IMR-90 (cell line): ENCODE data around the gene SPNS2. TPM values are rescaled to one million over a fixed set of nuclear protein-coding genes. Genes with fewer than 3 reads are reported as not detected.

Source experiments
- ATAC-seq: fragments of 200-7000 bp; cut with Tn5 transposase; 2 replicates; pipeline ENCODE4 v1.9.1; 2020; ENCODE audit warnings: low read depth, mild to moderate bottlenecking, moderate library complexity
- BruUV-seq: library from RNA; stranded (reverse); fragments of 400-500 nt; replicated peaks from 2 replicates; lab custom pipeline; 2021; lab: Mats Ljungman, UMichigan
- CTCF ChIA-PET: fragments of 300-600 bp; formaldehyde crosslinking; extraction: SDS; loops from one replicate; lab custom pipeline; 2021; ENCODE audit warnings: antibody characterized with exemption; lab: Yijun Ruan, JAX
- POLR2A ChIA-PET: fragments of 300-600 bp; sonication (Branson Sonifier 250); formaldehyde crosslinking; loops from one replicate; lab custom pipeline; 2022; ENCODE audit warnings: antibody characterized with exemption; ENCODE audit not compliant: unreplicated experiment; lab: Charles Lee
- DNase-seq: peaks from one replicate; pipeline ENCODE4 v3.0.0; 2013
- H2AFZ ChIP-seq: replicated peaks from 2 replicates; pipeline ENCODE3; 2013; ENCODE audit warnings: low read length, mild to moderate bottlenecking; ENCODE audit not compliant: poor library complexity
- H2AK5ac ChIP-seq: 2 replicates; pipeline ENCODE4 v1.6.1; 2013; ENCODE audit warnings: low read depth, low read length, inconsistent platforms
- H2AK9ac ChIP-seq: replicated peaks from 2 replicates; pipeline ENCODE3; 2013; ENCODE audit warnings: mild to moderate bottlenecking, low read depth, low read length, moderate library complexity; ENCODE audit not compliant: poor library complexity
- H2BK120ac ChIP-seq: 2 replicates; pipeline ENCODE4 v1.6.1; 2013; ENCODE audit warnings: low read depth, low read length, inconsistent platforms
- H2BK15ac ChIP-seq: 3 replicates; pipeline ENCODE4 v1.6.1; 2013; ENCODE audit warnings: low read depth, low read length, inconsistent platforms
- H2BK20ac ChIP-seq: 2 replicates; pipeline ENCODE4 v1.6.1; 2013; ENCODE audit warnings: low read depth, mild to moderate bottlenecking, inconsistent platforms, low read length, moderate library complexity
- H2BK5ac ChIP-seq: 2 replicates; pipeline ENCODE4 v1.6.1; 2013; ENCODE audit warnings: mild to moderate bottlenecking, low read depth, low read length, inconsistent platforms; ENCODE audit not compliant: poor library complexity, severe bottlenecking
- H3K14ac ChIP-seq: replicated peaks from 2 replicates; pipeline ENCODE4 v1.6.1; 2013; ENCODE audit warnings: low read depth, low read length, inconsistent platforms
- H3K18ac ChIP-seq: 2 replicates; pipeline ENCODE4 v1.6.1; 2013; ENCODE audit warnings: low read depth, low read length, control low read depth
- H3K23ac ChIP-seq: 2 replicates; pipeline ENCODE4 v1.6.1; 2013; ENCODE audit warnings: low read depth, low read length, inconsistent platforms
- H3K27ac ChIP-seq: 2 replicates; pipeline ENCODE4 v1.5.1; 2013; ENCODE audit warnings: mild to moderate bottlenecking, control low read depth, low read length; ENCODE audit not compliant: insufficient read depth
- H3K27me3 ChIP-seq: 2 replicates; pipeline ENCODE4 v1.6.1; 2013; ENCODE audit warnings: low read length; ENCODE audit not compliant: control insufficient read depth, insufficient read depth
- H3K36me3 ChIP-seq: 2 replicates; pipeline ENCODE4 v1.6.1; 2013; ENCODE audit warnings: low read length, mixed read lengths; ENCODE audit not compliant: control insufficient read depth, insufficient read depth
- H3K4ac ChIP-seq: 2 replicates; pipeline ENCODE4 v1.6.1; 2013; ENCODE audit warnings: low read depth, low read length, inconsistent platforms
- H3K4me1 ChIP-seq: 2 replicates; pipeline ENCODE4 v1.6.1; 2013; ENCODE audit warnings: low read length, mixed read lengths; ENCODE audit not compliant: control insufficient read depth, insufficient read depth
- H3K4me2 ChIP-seq: 2 replicates; pipeline ENCODE4 v1.6.1; 2013; ENCODE audit warnings: low read depth, mild to moderate bottlenecking, control low read depth, low read length, moderate library complexity
- H3K4me3 ChIP-seq: 2 replicates; pipeline ENCODE4 v1.5.1; 2013; ENCODE audit warnings: low read depth, mild to moderate bottlenecking, control low read depth, low read length, moderate library complexity; ENCODE audit not compliant: insufficient read depth
- H3K56ac ChIP-seq: 2 replicates; pipeline ENCODE4 v1.6.1; 2013; ENCODE audit warnings: low read length, inconsistent platforms; ENCODE audit not compliant: insufficient read depth; ENCODE audit errors: extremely low read depth
- H3K79me1 ChIP-seq, 2 experiments: 2 replicates each; pipeline ENCODE4 v1.6.1; 2013; ENCODE audit warnings: low read length in 2 of 2, inconsistent platforms in 1 of 2, low read depth in 1 of 2
- H3K9ac ChIP-seq: 2 replicates; pipeline ENCODE4 v1.6.1; 2013; ENCODE audit warnings: low read depth, low read length, control low read depth
- H3K9me1 ChIP-seq: 2 replicates; pipeline ENCODE4 v1.6.1; 2013; ENCODE audit warnings: low read length, inconsistent platforms; ENCODE audit not compliant: insufficient read depth
- H3K9me3 ChIP-seq: 2 replicates; pipeline ENCODE4 v1.6.1; 2013; ENCODE audit warnings: low read length; ENCODE audit not compliant: control insufficient read depth, insufficient read depth
- H4K20me1 ChIP-seq: 2 replicates; pipeline ENCODE4 v1.6.1; 2013; ENCODE audit warnings: low read length, inconsistent platforms; ENCODE audit not compliant: insufficient read depth
- H4K5ac ChIP-seq: 2 replicates; pipeline ENCODE4 v1.6.1; 2013; ENCODE audit warnings: mild to moderate bottlenecking, low read depth, low read length, control low read depth
- H4K8ac ChIP-seq, 2 experiments: 2 replicates each; pipeline ENCODE4 v1.6.1; 2013; ENCODE audit warnings: low read depth in 2 of 2, low read length in 2 of 2, control low read depth in 1 of 2, inconsistent platforms in 1 of 2
- H4K91ac ChIP-seq: 2 replicates; pipeline ENCODE4 v1.6.1; 2013; ENCODE audit warnings: low read depth, low read length, inconsistent platforms; ENCODE audit not compliant: insufficient read depth
- CEBPB ChIP-seq: IDR thresholded peaks from 2 replicates; pipeline ENCODE4 v1.6.1; 2012; ENCODE audit warnings: low read depth, low read length, improper control_type of control experiment
- CHD1 ChIP-seq: IDR thresholded peaks from 2 replicates; pipeline ENCODE4 v1.6.1; 2012; ENCODE audit warnings: low read depth, low read length, improper control_type of control experiment
- ELK1 ChIP-seq: fragments of 150-350 bp; IDR thresholded peaks from 2 replicates; pipeline ENCODE4 v1.6.1; 2016; ENCODE audit warnings: low read depth, mild to moderate bottlenecking, low read length, moderate library complexity, borderline replicate concordance
- FOS ChIP-seq: fragments of 150-350 bp; IDR thresholded peaks from 2 replicates; pipeline ENCODE4 v1.6.1; 2016; ENCODE audit warnings: low read depth, low read length
- MAZ ChIP-seq: IDR thresholded peaks from 2 replicates; pipeline ENCODE4 v1.6.1; 2012; ENCODE audit warnings: low read depth, mild to moderate bottlenecking, low read length, improper control_type of control experiment, moderate library complexity, borderline replicate concordance
- MXI1 ChIP-seq: IDR thresholded peaks from 2 replicates; pipeline ENCODE4 v1.6.1; 2012; ENCODE audit warnings: low read depth, mild to moderate bottlenecking, low read length, moderate library complexity, borderline replicate concordance
- NFE2L2 ChIP-seq: fragments of 150-350 bp; IDR thresholded peaks from 2 replicates; pipeline ENCODE4 v1.6.1; 2016; ENCODE audit warnings: low read depth, mild to moderate bottlenecking, low read length
- SMC3 ChIP-seq: fragments of 150-350 bp; IDR thresholded peaks from 2 replicates; pipeline ENCODE4 v1.6.1; 2016; ENCODE audit warnings: low read depth, mild to moderate bottlenecking, antibody characterized with exemption, low read length, moderate library complexity
- WGBS, 2 experiments: methylation state at CpG; one replicate each; pipeline versions ENCODE4 v1.1.5 to v1.1.7; 2013; ENCODE audit warnings: missing lambda C conversion rate in 2 of 2; ENCODE audit not compliant: insufficient read length in 1 of 2; ENCODE audit errors: extremely low coverage in 2 of 2; 5-methylcytosine and 5-hydroxymethylcytosine counted together
- dilution Hi-C: fragments of 300-500 bp; cut with HindIII; formaldehyde crosslinking; loops from one replicate; pipeline ENCODE4 v1.14.3; 2018; ENCODE audit warnings: low sequenced_read_pairs; ENCODE audit not compliant: unreplicated experiment
- in situ Hi-C: fragments of 300-500 bp; cut with MboI; formaldehyde crosslinking; loops from 3 replicates; pipeline ENCODE4 v1.14.3; 2019; ENCODE audit warnings: low sequenced_read_pairs, inconsistent platforms, mixed read lengths
- intact Hi-C: fragments of 100-400 bp; cut with micrococcal nuclease; formaldehyde crosslinking; loops from 2 replicates; pipeline ENCODE4 v1.10.0; 2022
- polyA plus RNA-seq, 3 experiments: library from polyadenylated mRNA; depleted of rRNA; stranded (reverse); fragments of >200 nt; gene quantifications; 2 replicates each; pipeline ENCODE4 v1.2.3, GENCODE V29; 2012; ENCODE audit warnings: low replicate concordance in 1 of 3
- total RNA-seq: library from RNA; depleted of rRNA; stranded (reverse); fragments of >200 nt; gene quantifications from 2 replicates; pipeline ENCODE4 v1.2.3, GENCODE V29; 2012

The SPNS2 gene
- total and polyA plus RNA-seq, 2 of the 4 experiments (the other 2 are of a cell fraction): under 0.01 TPM; not detected in 1

GRCh38 chr17:4475001-4475400, 23.7 kb upstream of the SPNS2 start:
- Histone ChIP-seq H3K18ac (no peak overlapping the region), H3K14ac (no peak overlapping the region), H2BK20ac (no peak overlapping the region), H4K8ac (no peak overlapping the region), H3K27ac (no peak overlapping the region), H2AK9ac (no peak overlapping the region), H3K4ac (no peak overlapping the region), H4K5ac (no peak overlapping the region), H2BK120ac (no peak overlapping the region), H3K9ac (no peak overlapping the region), H3K27me3 (peaks cover 33% of the 10 kb centered on the region), H3K4me1 (no peaks in the 10 kb centered on the region), H2AK5ac (no peak overlapping the region), H3K4me2 (no peak overlapping the region), H2BK5ac (no peak overlapping the region), H3K9me3 (no peaks in the 10 kb centered on the region), H3K56ac (no peak overlapping the region), H2AFZ (no peak overlapping the region), H4K91ac (no peak overlapping the region), H3K79me1 (no peaks in the 10 kb centered on the region), H3K36me3 (no peaks in the 10 kb centered on the region), H3K4me3 (no peak overlapping the region), H3K23ac (no peak overlapping the region), H4K20me1 (no peaks in the 10 kb centered on the region), H3K9me1 (no peaks in the 10 kb centered on the region), H2BK15ac (no peak overlapping the region)
- intact Hi-C loops (no loop called here), in situ Hi-C loops (no loop called here), dilution Hi-C loops (no loop called here)
- ATAC-seq (no peak), DNase-seq (no peak)
- ChIA-PET POLR2A (no interaction called here), CTCF (no interaction called here)
- TF ChIP-seq ELK1 (no peak), MAZ (no peak), SMC3 (no peak), NFE2L2 (no peak), MXI1 (no peak), FOS (no peak), CEBPB (no peak), CHD1 (no peak)
- BruUV-seq: no TSS peak
- WGBS, 2 experiments: 37% methylated on average over 2 of the region's 9 CpGs; no CpG with 5 or more reads in 1 of the 2 experiments
